K562 (cell line): Measurements from ENCODE around the gene HTR1D. TPM values are rescaled to one million over a fixed set of nuclear protein-coding genes. Genes with fewer than 3 reads are reported as not detected.

ENCODE experiments used
- ATAC-seq: fragments of 200-7000 bp; cut with Tn5 transposase; 3 replicates; pipeline ENCODE4 v1.9.1; 2020; ENCODE audit warnings: moderate library complexity
- BruUV-seq: library from RNA; stranded (reverse); fragments of 400-500 nt; replicated peaks from 2 replicates; lab custom pipeline; 2021; lab: Mats Ljungman, UMichigan
- CTCF ChIA-PET: fragments of 300-600 bp; formaldehyde crosslinking; extraction: SDS; loops from one replicate; lab custom pipeline; 2021; ENCODE audit warnings: low intra/inter-chr PET ratio; lab: Yijun Ruan, JAX
- POLR2A ChIA-PET: fragments of 300-600, 350-650 bp; sonication (Branson Sonifier 250); formaldehyde crosslinking; extraction: SDS; loops from one replicate; lab custom pipeline; 2021; ENCODE audit warnings: antibody characterized with exemption, inconsistent platforms; lab: Yijun Ruan, JAX
- DNase-seq, 4 experiments: peaks; one replicate each; pipeline versions ENCODE4 v3.0.0 to v3.0.0-alpha.2; 2011 to 2018; ENCODE audit warnings: low spot score in 3 of 4, mixed read lengths in 3 of 4; ENCODE audit errors: extremely low read depth in 1 of 4
- FAIRE-seq: peaks from 2 replicates; lab custom pipeline; 2011; peaks lifted over from hg19 to GRCh38; lab: Jason Lieb, UNC
- H2AFZ ChIP-seq: 2 replicates; pipeline ENCODE4 v1.6.0; 2011; ENCODE audit warnings: low read depth, low read length, control low read depth, inconsistent platforms
- H3K27ac ChIP-seq: fragments of 200-600 bp; 3 replicates; pipeline ENCODE4 v1.8.0; 2011; ENCODE audit warnings: low read depth, mild to moderate bottlenecking, control low read depth, inconsistent platforms, low read length, moderate library complexity, mixed read lengths; ENCODE audit errors: extremely low read depth
- H3K27me3 ChIP-seq, 2 experiments: fragments of 300-600 bp in 1 of 2; 2 replicates in 1 of 2; 3 replicates in 1 of 2; pipeline versions ENCODE4 v1.6.0 to v1.8.0; 2011; ENCODE audit warnings: inconsistent platforms in 2 of 2, low read length in 2 of 2, mild to moderate bottlenecking in 1 of 2, mixed read lengths in 1 of 2, moderate library complexity in 1 of 2; ENCODE audit not compliant: control insufficient read depth in 2 of 2, insufficient read depth in 2 of 2
- H3K36me3 ChIP-seq: fragments of 300-600 bp; 3 replicates; pipeline ENCODE4 v1.8.0; 2011; ENCODE audit warnings: mild to moderate bottlenecking, low read length, inconsistent platforms; ENCODE audit not compliant: control insufficient read depth, insufficient read depth
- H3K4me1 ChIP-seq, 2 experiments: fragments of 200-600 bp in 1 of 2; replicated peaks in 1 of 2; 2 replicates in 1 of 2; 3 replicates in 1 of 2; pipeline versions ENCODE4 v1.5.1 to v1.8.0; 2011; ENCODE audit warnings: inconsistent platforms in 2 of 2, low read length in 2 of 2, mild to moderate bottlenecking in 1 of 2, mixed read lengths in 1 of 2, moderate library complexity in 1 of 2; ENCODE audit not compliant: control insufficient read depth in 2 of 2, insufficient read depth in 2 of 2
- H3K4me2 ChIP-seq: 2 replicates; pipeline ENCODE4 v1.6.1; 2011; ENCODE audit warnings: low read length, control low read depth, inconsistent platforms, mixed read lengths; ENCODE audit not compliant: insufficient read depth
- H3K4me3 ChIP-seq: fragments of 200-600 bp; sonication (generic), shearing (Covaris generic); 2 replicates; pipeline ENCODE4 v1.5.1; 2016; ENCODE audit warnings: control low read depth, inconsistent platforms
- H3K79me2 ChIP-seq: fragments of 200-600 bp; 3 replicates; pipeline ENCODE4 v1.8.0; 2011; ENCODE audit warnings: low read length, inconsistent platforms; ENCODE audit not compliant: control insufficient read depth, insufficient read depth
- H3K9ac ChIP-seq, 2 experiments: 2 replicates each; pipeline versions ENCODE4 v1.6.0 to v1.6.1; 2011; ENCODE audit warnings: low read depth in 2 of 2, low read length in 2 of 2, control low read depth in 1 of 2, inconsistent platforms in 1 of 2, mild to moderate bottlenecking in 1 of 2, mixed read lengths in 1 of 2; ENCODE audit not compliant: insufficient read depth in 1 of 2
- H3K9me1 ChIP-seq: one replicate; pipeline ENCODE4 v1.6.0; 2011; ENCODE audit warnings: inconsistent platforms, mild to moderate bottlenecking, low read length, moderate library complexity; ENCODE audit not compliant: control insufficient read depth, insufficient read depth
- H3K9me3 ChIP-seq: replicated peaks from 2 replicates; pipeline ENCODE4 v1.5.1; 2011; ENCODE audit warnings: low read depth, low read length, inconsistent platforms; ENCODE audit not compliant: control insufficient read depth, insufficient read depth
- H4K20me1 ChIP-seq: replicated peaks from 2 replicates; pipeline ENCODE4 v1.6.1; 2011; ENCODE audit warnings: low read length, inconsistent platforms, mixed read lengths; ENCODE audit not compliant: control insufficient read depth, insufficient read depth
- PHF21A ChIP-seq: fragments of 450-650 bp; IDR thresholded peaks from 2 replicates; pipeline ENCODE4 v1.6.1; 2017; ENCODE audit warnings: low read depth, borderline replicate concordance
- RFX1 ChIP-seq: fragments of 450-650 bp; IDR thresholded peaks from 2 replicates; pipeline ENCODE4 v1.6.1; 2016; ENCODE audit warnings: mild to moderate bottlenecking, moderate library complexity
- WGBS: fragments of 100-300 bp; shearing (Covaris generic); methylation state at CpG from one replicate; pipeline ENCODE4 v1.1.6; 2016; ENCODE audit warnings: low coverage, mixed read lengths; ENCODE audit not compliant: insufficient coverage; ENCODE audit errors: missing lambda C conversion rate; 5-methylcytosine and 5-hydroxymethylcytosine counted together
- in situ Hi-C: fragments of 300-500 bp; cut with MboI; formaldehyde crosslinking; loops from 4 replicates; pipeline ENCODE4 v1.15.0; 2018; ENCODE audit warnings: inconsistent platforms, mixed read lengths
- intact Hi-C: fragments of 100-400 bp; cut with micrococcal nuclease; formaldehyde crosslinking; loops from 2 replicates; pipeline ENCODE4 v1.14.2; 2022
- polyA plus RNA-seq, 8 experiments: library from polyadenylated mRNA; depleted of rRNA in 4 of 8; stranded (reverse) in 5 of 8; unstranded in 3 of 8; fragments of >200 nt; fragmentation: Nextera tagmentation in 2 of 8; fragmentation: Illumina TruSeq in 1 of 8; extraction: Ambion mirVana in 2 of 8; extraction: Trizol in 1 of 8; gene quantifications; 2 replicates each; pipeline versions ENCODE4 v1.2.1 to v1.2.3, GENCODE V29; 2011 to 2014; ENCODE audit warnings: inconsistent platforms in 1 of 8, missing spikeins in 1 of 8
- total RNA-seq, 7 experiments: library from RNA; depleted of rRNA in 6 of 7; stranded (reverse); fragments of >200 nt in 6 of 7; fragmentation: Illumina TruSeq in 2 of 7; extraction: Trizol in 2 of 7; gene quantifications; 2 replicates each; pipeline versions ENCODE4 v1.2.1 to v1.2.3, GENCODE V29; 2011 to 2021; ENCODE audit warnings: low replicate concordance in 1 of 7
- TF ChIP-seq, protein P1 (sequence below): IDR thresholded peaks from 2 replicates; pipeline ENCODE4 v1.6.1; 2012; ENCODE audit warnings: low read depth, low read length, improper control_type of control experiment, borderline replicate concordance

HTR1D gene
- total and polyA plus RNA-seq, 9 of the 15 experiments (the other 6 are each of a cell fraction or from before 2014, with no cell fraction given), result 0.03 to 0.09 (median 0.04) TPM; not detected in 4

DNA sequence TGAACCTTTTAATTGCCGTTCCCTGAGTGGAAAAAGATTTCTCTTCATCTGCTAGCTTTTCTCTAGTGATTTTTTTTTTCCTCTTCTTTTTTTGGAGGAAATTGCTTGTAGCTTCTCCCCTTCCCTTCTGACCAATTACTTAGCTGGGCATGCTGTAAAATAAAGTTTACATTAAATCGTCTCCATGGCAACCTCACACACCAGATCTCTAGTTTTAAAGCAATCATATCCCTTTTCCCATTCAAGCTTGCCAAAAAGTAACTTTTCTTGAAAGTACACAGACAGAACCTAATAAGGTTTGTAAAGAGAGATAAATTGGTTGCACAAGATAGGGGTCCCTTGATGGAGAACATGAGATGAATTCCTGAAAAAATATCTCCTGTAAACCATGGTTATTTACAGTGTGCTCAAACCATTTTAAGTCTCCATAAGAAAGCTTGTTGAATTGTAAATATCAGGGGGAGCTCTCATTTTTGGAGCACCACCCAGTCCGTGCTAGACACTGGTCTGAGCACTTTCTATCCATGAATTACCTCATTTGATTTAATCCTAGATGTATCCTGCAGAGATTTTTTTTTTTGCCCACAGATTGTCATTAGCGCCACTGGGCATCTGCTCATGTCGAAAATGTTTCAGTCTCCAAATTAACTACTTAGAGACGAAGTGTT lies 32.6 kb upstream of the HTR1D start:
- 11% methylated on average over 6 of the region's 6 CpGs for WGBS
- TF ChIP-seq RFX1 (peak; percentile 76), PHF21A (no peak)
- TF ChIP-seq, protein P1, sequence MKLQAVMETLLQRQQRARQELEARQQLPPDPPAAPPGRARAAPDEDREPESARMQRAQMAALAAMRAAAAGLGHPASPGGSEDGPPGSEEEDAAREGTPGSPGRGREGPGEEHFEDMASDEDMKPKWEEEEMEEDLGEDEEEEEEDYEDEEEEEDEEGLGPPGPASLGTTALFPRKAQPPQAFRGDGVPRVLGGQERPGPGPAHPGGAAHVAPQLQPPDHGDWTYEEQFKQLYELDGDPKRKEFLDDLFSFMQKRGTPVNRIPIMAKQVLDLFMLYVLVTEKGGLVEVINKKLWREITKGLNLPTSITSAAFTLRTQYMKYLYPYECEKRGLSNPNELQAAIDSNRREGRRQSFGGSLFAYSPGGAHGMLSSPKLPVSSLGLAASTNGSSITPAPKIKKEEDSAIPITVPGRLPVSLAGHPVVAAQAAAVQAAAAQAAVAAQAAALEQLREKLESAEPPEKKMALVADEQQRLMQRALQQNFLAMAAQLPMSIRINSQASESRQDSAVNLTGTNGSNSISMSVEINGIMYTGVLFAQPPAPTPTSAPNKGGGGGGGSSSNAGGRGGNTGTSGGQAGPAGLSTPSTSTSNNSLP, result no peak
- TF ChIP-seq, all 486 proteins: peak for 1
- POLR2A ChIA-PET, result interaction anchor here (1.0 to 1.3 kb wide), 2 partner anchors 13 to 24 kb away, joined by 3 to 4 read pairs; no protein-coding TSS in a partner anchor
- Histone ChIP-seq H3K27me3 (no peaks in the 10 kb centered on the region; a peak in 2 of 5 replicates), H3K4me1 (peaks cover 0 to 3% of the 10 kb centered on the region in 2 experiments; a peak in 1 of 5 replicates), H3K9me1 (no peaks in the 10 kb centered on the region), H3K9ac (no peak overlapping the region), H3K79me2 (no peaks in the 10 kb centered on the region), H3K27ac (no peak overlapping the region), H3K9me3 (no peaks in the 10 kb centered on the region), H3K4me3 (no peak overlapping the region), H4K20me1 (no peaks in the 10 kb centered on the region), H2AFZ (no peak overlapping the region), H3K36me3 (no peaks in the 10 kb centered on the region), H3K4me2 (no peak overlapping the region)
- CTCF ChIA-PET, result no interaction called here
- FAIRE-seq, result no peak
- ATAC-seq, result no peak
- BruUV-seq, result no TSS peak
- DNase-seq, result no peak
- intact Hi-C loops (no loop called here), in situ Hi-C loops (no loop called here)
